Osteoblast (primary cell): ENCODE data around the gene IRGQ. TPM values are rescaled to one million over a fixed set of nuclear protein-coding genes. Genes with fewer than 3 reads are reported as not detected.
A peak's percentile ranks its signal among the peaks of the same experiment; 100 is the strongest.

Source experiments
- DNase-seq: peaks from one replicate; pipeline ENCODE4 v3.0.0; 2011; ENCODE audit warnings: low spot score, mixed read lengths; ENCODE audit not compliant: insufficient read length; ENCODE audit errors: missing footprints
- H2AFZ ChIP-seq: 2 replicates; pipeline ENCODE4 v1.6.0; 2011; ENCODE audit warnings: mild to moderate bottlenecking, low read length
- H3K27ac ChIP-seq: 2 replicates; pipeline ENCODE4 v1.5.1; 2011; ENCODE audit warnings: mild to moderate bottlenecking, low read depth, low read length, moderate library complexity
- H3K27me3 ChIP-seq: 2 replicates; pipeline ENCODE4 v1.6.0; 2012; ENCODE audit warnings: mild to moderate bottlenecking, control low read depth, inconsistent platforms, low read length, moderate library complexity; ENCODE audit not compliant: insufficient read depth
- H3K36me3 ChIP-seq: 2 replicates; pipeline ENCODE4 v1.5.1; 2011; ENCODE audit warnings: mild to moderate bottlenecking, low read length, control low read depth, moderate library complexity; ENCODE audit not compliant: insufficient read depth
- H3K4me1 ChIP-seq: 2 replicates; pipeline ENCODE4 v1.5.1; 2011; ENCODE audit warnings: mild to moderate bottlenecking, low read length, control low read depth, moderate library complexity; ENCODE audit not compliant: insufficient read depth
- H3K4me2 ChIP-seq: 2 replicates; pipeline ENCODE4 v1.6.0; 2011; ENCODE audit warnings: mild to moderate bottlenecking, low read length; ENCODE audit not compliant: insufficient read depth
- H3K4me3 ChIP-seq: fragments of 200-600 bp; sonication (generic); 3 replicates; pipeline ENCODE4 v1.5.1; 2012; ENCODE audit warnings: mild to moderate bottlenecking, low read length, inconsistent platforms; ENCODE audit not compliant: insufficient read depth
- H3K79me2 ChIP-seq: 2 replicates; pipeline ENCODE4 v1.6.0; 2012; ENCODE audit warnings: mild to moderate bottlenecking, low read length, control low read depth, inconsistent platforms; ENCODE audit not compliant: insufficient read depth
- H3K9me3 ChIP-seq: 2 replicates; pipeline ENCODE4 v1.5.1; 2011; ENCODE audit warnings: low read depth, low read length, control low read depth
- H4K20me1 ChIP-seq: 2 replicates; pipeline ENCODE4 v1.6.0; 2012; ENCODE audit warnings: mild to moderate bottlenecking, low read length, control low read depth; ENCODE audit not compliant: insufficient read depth
- CTCF ChIP-seq: IDR thresholded peaks from 2 replicates; pipeline ENCODE4 v1.5.1; 2011; ENCODE audit warnings: mild to moderate bottlenecking, low read depth, low read length, moderate library complexity; ENCODE audit errors: extremely low read depth
- total RNA-seq: library from RNA; depleted of rRNA; stranded (reverse); fragments of >200 nt; gene quantifications from 2 replicates; pipeline ENCODE4 v1.2.3, GENCODE V29; 2012

Gene IRGQ
- total RNA-seq, 1 donor: 23.2 TPM

DNA sequence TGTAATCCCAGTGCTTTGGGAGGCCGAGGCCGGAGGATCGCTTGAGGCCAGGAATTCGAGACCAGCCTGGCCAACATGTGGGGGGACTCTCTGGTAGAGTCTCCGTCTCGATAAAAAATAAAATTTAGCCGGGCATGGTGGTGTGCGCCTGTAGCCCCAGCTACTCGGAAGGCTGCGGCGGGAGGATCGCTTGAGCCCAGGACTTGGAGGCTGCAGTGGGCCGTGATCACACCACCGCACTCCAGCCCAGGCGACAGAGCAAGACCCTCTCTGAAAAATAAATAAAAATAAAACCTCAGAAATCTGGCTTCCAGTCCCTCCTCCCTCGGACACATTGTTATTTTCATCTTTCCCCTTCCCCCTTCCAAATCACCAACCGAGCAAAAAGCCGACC is 332 bp downstream of the IRGQ start:
- Histone ChIP-seq H2AFZ (peak overlapping the region; percentile 56), H3K36me3 (peaks cover 44% of the 10 kb centered on the region), H3K9me3 (no peaks in the 10 kb centered on the region), H3K4me2 (peak overlapping the region; percentile 96), H3K27me3 (no peaks in the 10 kb centered on the region), H3K4me1 (peaks cover 26% of the 10 kb centered on the region), H3K79me2 (peaks cover 80% of the 10 kb centered on the region), H3K4me3 (peak overlapping the region; percentile 85), H3K27ac (peak overlapping the region; percentile 99), H4K20me1 (peaks cover 24% of the 10 kb centered on the region)
- TF ChIP-seq CTCF: no peak
- no peak for DNase-seq

GRCh38 chr19:43594710-43595604 is 977 bp downstream of the IRGQ start:
- peaks cover 26% of the 10 kb centered on the region for H3K4me1 ChIP-seq
- H3K36me3 ChIP-seq: peaks cover 50% of the 10 kb centered on the region
- TF ChIP-seq CTCF: peak; percentile 83
- peak overlapping the region; percentile 85 for H3K4me3 ChIP-seq
- peak overlapping the region; percentile 99 for H3K27ac ChIP-seq
- peaks cover 86% of the 10 kb centered on the region for H3K79me2 ChIP-seq
- no peaks in the 10 kb centered on the region for H3K27me3 ChIP-seq
- no peaks in the 10 kb centered on the region for H3K9me3 ChIP-seq
- H3K4me2 ChIP-seq: peak overlapping the region; percentile 96
- H2AFZ ChIP-seq: peak overlapping the region; percentile 56
- H4K20me1 ChIP-seq: peaks cover 28% of the 10 kb centered on the region
- peak; percentile 94 for DNase-seq

DNA sequence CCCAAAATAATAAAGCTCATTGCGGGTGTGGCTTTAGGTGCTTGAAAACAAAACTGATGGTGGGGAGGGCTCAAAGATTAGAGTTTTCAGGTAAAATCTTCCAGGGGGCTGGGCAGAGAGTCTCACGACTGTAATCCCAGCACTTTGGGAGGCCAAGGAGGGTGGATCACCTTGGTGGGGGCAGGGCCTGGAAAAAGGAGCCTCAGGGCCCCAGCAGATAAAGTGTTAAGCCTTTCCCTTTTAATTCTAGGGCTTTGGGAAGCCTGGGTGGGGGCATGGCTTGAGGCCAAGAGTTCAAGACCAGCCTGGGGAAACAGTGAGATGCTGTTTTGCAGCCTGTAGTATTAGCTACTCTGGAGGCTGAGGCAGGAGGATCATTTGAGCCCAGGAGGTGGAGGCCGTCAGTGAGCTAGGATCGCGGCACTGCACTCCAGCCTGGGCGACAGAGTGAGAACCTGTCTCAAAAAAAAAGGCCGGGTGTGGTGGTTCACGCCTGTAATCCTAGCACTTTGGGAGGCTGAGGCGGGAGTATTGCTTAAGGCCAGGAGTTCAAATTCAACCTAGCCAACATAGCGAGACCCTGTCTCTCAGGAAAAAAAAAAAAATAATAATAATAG is 1.7 kb downstream of the IRGQ start:
- peaks cover 83% of the 10 kb centered on the region for H3K79me2 ChIP-seq
- H4K20me1 ChIP-seq: peaks cover 28% of the 10 kb centered on the region
- H3K4me3 ChIP-seq: peak overlapping the region; percentile 85
- peak; percentile 13 for DNase-seq
- H3K36me3 ChIP-seq: peaks cover 48% of the 10 kb centered on the region
- H3K27ac ChIP-seq: peak overlapping the region; percentile 99
- no peak overlapping the region for H2AFZ ChIP-seq
- no peaks in the 10 kb centered on the region for H3K27me3 ChIP-seq
- H3K9me3 ChIP-seq: no peaks in the 10 kb centered on the region
- H3K4me1 ChIP-seq: peaks cover 26% of the 10 kb centered on the region
- TF ChIP-seq CTCF: no peak
- peak overlapping the region; percentile 96 for H3K4me2 ChIP-seq

GRCh38 chr19:43592800-43593350 is 3.1 kb downstream of the IRGQ start:
- H2AFZ ChIP-seq: no peak overlapping the region
- peaks cover 73% of the 10 kb centered on the region for H3K79me2 ChIP-seq
- no peak overlapping the region for H3K27ac ChIP-seq
- peak; percentile 4 for DNase-seq
- peaks cover 28% of the 10 kb centered on the region for H4K20me1 ChIP-seq
- H3K27me3 ChIP-seq: no peaks in the 10 kb centered on the region
- no peaks in the 10 kb centered on the region for H3K9me3 ChIP-seq
- H3K4me3 ChIP-seq: no peak overlapping the region
- H3K4me1 ChIP-seq: peaks cover 24% of the 10 kb centered on the region
- no peak overlapping the region for H3K4me2 ChIP-seq
- H3K36me3 ChIP-seq: peaks cover 47% of the 10 kb centered on the region
- no peak for TF ChIP-seq CTCF
